Stimulated activated CD8-positive, alpha-beta memory T cell treated with anti-CD3 and anti-CD28 coated beads, Interleukin-15, amount 100 ng/mL, for 24 hours (primary cell): Measurements from ENCODE around the gene TALDO1.

ENCODE experiments used
- DNase-seq: peaks from one replicate; pipeline ENCODE4 v3.0.0-alpha.2; 2020; ENCODE audit warnings: low read depth

Gene TALDO1

DNA sequence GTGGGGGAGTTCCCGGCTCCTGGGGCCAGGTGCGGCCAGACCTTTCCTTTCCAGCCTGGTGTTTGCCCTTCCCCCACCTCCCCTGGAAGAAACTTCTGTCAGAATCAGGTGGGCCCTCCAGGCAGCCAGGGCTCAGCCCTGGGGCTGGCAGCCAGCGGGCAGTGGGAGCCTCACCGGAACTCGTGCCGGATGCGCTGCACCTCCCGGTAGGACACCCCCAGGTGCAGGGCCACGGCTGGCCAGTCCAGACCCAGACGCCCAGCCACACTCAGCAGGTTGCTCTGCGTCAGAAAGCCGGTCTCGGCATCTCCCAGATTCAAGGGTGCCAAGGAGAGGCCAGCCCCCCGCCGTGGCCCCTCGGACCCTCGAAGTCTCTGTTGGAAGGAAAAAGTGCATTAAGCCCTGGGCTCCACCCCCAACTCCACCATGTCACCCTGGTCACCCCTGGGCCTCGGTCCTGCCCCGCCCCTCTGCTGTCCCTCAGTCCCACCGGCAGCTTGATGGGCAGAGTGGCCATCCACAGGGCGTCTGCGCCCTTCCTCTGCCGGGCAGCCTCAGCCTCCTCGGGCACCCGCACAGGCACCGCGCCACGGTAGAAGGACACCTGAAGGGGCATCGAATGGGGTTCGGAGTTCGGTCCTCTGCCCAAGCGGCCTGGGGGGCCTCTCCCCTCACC lies 52.5 kb downstream of the TALDO1 start:
- no peak for DNase-seq

DNA sequence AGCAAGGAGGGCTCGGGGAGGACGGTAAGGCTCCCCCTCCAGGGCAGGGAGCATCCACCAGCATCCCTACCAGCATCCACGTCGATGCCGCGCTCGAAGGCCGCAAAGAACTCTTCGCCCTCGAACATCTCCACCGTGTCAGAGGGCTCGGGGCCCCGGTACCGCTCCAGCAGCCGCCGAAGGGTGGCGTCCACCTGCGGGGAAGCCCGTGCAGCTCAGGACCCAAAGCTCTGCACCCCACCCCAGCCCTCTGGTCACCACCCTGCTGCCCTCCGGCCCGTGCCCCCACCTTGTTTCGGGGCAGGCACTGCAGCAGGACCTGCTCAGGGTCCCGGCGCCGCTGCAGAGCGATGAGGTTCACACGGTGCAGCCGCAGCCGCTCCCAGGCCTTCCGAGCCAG lies 53.2 kb downstream of the TALDO1 start:
- DNase-seq, result no peak

DNA sequence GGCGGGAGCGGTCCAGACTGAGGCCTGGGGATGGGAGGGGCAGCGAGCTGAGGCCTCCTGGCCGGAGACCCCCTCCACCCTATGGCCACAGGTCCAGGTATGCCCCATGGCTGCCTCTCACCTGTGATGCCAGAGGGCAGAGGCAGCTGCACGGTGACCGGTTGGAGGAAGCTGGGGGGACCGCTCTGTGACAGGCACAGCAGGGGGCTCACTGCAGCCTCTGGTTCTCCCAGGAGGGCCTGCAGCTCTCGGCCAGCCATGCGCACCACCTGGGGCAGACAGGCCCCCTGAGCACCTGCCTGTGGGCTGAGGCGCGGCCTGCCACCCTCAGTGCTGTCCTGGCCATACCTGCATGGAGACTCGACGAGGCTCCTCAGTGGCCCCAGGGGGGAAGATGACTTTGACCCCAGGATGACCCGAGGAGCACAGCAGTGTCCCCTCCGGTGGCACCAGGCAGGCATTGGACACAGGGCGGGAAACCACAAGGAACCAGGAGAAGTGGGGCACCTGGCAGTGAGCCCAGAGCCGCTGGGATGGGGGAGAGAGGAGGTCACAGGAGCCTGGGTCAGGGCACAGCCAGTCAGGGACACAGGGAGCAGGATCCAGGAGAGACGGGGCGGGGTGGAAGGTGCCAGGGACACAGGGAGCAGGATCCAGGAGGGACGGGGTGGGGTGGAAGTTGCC lies 54.0 kb downstream of the TALDO1 start:
- no peak for DNase-seq

- no peak for DNase-seq
These were observed 54.9 kb downstream of the TALDO1 start for GRCh38 chr11:802018-802617.

DNA sequence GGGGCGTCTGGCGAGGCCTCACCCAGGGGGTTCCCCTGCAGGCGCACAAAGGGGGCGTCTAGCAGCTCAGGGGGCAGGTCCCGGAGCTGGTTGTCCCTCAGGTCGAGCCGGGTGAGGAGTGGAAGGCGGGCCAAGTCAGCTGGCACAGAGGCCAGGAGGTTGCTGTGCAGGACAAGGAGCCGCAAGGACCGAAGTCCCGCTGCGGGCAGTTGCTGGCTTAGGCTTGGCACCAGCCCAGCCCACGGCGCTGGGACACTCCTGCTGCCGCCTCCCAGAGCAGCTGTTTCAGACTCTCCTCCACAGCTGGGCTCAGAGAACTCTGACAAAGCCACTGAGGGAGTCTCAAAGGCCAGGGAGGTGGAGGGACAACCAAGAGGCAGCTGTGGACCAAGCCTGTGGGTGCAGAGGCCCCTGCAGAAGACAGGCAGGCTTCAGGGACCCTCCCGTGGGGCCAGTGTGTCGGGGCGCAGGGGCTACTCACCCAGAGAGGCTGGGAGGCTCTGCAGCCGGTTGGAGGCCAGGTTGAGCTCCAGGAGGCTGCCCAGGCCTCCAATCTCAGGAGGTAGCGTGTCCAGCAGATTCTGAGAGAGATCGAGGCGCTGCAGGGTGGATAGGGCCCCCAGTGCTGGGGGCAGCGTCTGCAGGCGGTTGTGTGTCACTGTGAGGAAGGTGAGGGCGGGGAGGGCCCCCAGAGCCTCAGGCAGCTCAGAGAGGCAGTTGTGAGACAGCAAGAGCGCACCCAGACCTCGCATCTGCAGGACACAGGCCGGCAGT lies 55.6 kb downstream of the TALDO1 start:
- DNase-seq, result no peak

- DNase-seq, result no peak
These were observed 56.1 kb downstream of the TALDO1 start for GRCh38 chr11:803467-803742.

- no peak for DNase-seq
These were observed 56.7 kb downstream of the TALDO1 start for GRCh38 chr11:803770-804598.

DNA sequence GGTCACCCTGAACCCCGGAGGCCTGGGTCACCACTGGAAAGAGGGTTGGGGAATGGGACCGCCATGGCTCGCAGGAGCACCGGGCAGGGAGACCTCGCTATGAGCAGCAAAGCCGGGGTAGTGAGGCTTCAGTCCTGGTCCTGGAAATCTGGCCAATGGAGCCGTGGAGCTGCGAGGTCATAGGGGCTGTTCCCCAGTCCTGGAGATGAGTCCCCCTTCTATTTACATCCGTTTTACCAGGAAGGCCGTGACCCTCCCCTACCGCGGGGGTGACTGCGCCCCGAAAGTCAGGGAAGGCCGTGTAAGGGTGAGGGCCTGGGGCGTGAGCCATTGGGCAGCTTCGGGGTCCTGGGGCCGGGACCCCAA lies 57.3 kb downstream of the TALDO1 start:
- DNase-seq, result no peak

DNA sequence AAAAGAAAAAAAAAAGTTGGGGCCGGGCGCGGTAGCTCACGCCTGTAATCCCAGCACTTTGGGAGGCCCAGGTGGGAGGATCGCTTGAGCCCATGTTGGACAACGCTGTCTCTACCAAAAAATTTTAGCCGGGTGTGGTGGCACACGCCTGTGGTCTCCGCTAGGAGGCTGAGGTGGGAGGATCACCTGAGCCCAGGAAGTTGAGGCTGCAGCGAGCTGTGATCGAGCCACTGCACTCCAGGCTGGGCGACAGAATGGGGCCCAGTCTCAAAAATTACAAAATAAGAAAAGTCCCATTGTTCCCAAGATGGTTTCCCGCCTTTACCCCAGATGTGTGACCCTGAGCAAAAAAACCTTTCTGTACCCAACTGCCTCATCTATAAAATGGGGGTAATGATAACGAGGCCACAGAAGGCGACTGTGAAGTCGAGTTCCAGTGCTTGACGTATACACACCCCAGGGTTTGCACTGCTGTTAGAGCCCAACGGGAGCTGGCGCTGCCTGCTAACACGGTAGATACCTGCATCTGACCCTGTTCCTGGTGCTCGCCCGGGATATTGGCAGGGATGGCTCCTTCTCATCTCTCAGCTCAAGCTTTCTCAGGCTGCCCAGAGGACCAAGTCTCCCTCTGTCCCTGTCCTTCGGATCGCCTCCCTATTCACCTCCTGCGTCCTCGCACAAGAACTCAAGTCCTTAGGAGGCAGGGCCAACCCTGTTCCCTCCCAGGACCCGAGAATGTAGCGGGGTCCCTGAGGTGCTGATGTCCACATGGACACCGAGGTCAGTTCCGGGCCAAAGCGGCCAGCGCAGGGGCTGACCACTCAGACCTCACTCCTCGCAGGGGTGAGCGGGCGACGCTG lies 61.4 kb downstream of the TALDO1 start:
- DNase-seq, result no peak

DNA sequence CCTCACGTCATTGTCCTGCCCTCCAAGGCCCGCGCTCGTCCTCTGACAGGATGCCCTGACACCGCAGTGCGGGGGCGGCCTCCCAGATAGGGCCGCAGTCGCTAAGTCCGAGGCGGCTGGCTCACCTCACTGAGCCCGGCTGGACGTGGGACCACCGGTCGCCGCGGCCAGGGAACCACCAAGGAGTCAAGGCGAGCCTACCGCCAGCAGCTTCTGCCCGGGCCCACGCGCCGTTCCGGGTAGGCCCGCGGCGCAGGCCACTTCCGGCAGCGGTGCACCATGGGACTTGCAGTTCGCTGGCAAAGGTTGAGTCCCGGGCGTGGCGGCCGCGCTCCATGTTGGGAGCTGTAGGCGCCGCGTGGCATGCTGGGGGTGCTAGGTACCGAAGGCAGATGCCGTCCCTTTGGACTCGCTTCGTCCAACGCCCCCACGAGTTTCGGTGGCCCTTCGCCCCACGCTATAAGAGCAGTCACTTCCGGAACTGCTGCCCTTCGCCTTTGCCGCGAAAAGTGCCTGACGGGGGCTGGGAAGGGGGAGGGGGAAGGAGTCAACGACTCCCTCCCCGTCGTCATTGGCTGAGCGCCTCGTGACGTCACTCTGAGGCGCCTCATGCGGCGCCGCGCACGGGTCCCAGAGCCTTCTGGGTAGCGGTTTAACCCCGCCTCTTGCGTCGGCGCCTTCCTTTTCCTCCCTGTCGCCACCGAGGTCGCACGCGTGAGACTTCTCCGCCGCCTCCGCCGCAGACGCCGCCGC lies 62.2 kb downstream of the TALDO1 start, which contains the start of gene RPLP2:
RPLP2 (plus strand) TSS at position 681 of the 753 bp plus-strand sequence. CDS start 268 bp downstream, outside the sequence.
- peak; percentile 98 for DNase-seq

DNA sequence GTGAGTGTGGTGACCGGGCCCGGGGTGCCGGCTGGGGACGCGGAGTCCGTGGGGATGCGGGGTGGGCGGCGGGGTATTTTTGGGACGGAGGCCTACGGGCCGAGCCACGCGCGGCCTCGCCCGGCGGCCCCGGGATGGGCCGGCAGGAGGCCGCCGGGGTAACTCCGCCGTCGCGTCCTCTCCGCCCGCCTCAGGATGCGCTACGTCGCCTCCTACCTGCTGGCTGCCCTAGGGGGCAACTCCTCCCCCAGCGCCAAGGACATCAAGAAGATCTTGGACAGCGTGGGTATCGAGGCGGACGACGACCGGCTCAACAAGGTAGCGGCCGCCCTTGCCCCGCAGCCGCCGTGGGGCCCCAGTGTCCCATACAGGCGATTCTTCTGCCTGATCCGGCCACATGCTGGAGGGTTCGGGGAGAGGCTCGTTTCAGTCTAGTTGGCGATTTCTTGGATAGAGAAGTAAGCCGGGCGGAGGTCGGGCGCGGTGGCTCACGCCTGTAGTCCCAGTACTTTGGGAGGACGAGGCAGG lies 62.8 kb downstream of the TALDO1 start:
- DNase-seq, result no peak

- no peak for DNase-seq
These were observed 64.4 kb downstream of the TALDO1 start for GRCh38 chr11:811446-812245.

GRCh38 chr11:812390-812789 lies 65.1 kb downstream of the TALDO1 start:
- DNase-seq, result no peak

DNA sequence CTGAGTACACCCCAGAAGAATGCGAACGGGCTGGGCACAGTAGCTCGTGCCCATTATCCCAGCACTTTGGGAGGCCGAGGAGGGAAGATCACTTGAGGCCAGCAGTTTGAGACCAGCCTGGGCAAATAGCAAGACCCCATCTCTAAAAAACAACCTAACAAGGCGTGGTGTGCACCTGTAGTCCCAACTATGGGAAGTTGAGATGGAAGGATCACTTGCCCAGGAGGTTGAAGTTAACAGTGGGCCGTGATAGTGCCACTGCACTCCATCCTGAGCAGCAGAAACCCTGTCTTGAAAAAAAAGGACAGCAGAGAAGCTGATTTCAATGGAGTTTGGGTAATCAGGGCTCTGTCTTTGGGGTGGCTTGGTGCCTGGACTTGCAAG lies 65.8 kb downstream of the TALDO1 start:
- no peak for DNase-seq

DNA sequence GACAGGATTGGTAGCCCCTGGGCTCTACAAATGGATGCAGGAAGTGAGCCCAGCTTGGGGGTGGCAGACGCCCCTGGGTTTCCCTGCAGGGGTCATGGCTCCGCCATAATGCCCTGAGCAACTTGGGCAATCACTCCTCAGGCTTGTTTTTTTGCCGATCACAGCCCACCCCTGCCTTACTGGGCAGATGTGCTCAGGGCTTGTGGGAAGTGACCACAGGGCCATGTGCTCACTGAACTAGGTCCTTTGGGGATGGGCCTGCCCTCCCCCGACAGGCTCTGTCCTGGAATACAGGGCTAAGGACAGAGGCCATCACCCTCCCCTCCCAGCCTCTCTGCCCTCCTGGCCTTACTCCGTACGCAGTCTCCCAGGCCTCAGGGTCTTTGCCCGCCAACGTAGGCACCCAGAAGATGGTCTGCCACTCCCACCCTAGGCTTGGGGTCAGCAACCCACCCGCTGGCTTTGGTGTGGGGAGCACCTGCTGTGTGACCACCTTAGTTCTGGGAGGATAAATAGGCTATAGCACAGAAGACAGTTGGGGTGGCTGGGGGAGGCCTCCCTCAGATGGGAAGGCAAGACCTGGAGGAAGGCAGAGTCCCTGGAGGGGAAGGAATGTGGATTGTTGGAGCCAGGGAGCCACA lies 66.3 kb downstream of the TALDO1 start:
- DNase-seq, result no peak
